HS-27A (cell line): ENCODE data around the gene ALKBH3.

Experiments
- DNase-seq: peaks from one replicate; pipeline ENCODE4 v3.0.0-alpha.2; 2012; ENCODE audit warnings: low read depth, missing footprints

Gene ALKBH3

DNA sequence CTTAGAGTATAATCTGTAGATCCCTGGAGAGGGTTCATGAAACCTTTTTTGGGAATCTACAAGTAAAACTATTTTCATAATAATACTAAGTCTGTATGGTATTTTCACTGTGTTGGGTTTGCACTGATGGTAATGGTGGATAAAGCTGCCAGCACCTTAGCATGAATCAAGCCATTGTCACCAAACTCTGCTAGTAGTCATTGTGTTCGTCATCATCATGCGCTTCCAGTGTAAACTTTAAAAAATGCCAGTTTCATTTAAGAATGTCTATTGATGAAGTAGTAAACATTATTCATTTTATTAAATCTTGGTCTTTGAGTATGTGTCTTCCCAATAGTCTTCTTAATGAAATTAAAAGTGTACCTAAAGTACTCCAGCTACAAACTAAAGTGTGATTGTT, 15.0 kb downstream of the ALKBH3 start:
- no peak for DNase-seq

DNA sequence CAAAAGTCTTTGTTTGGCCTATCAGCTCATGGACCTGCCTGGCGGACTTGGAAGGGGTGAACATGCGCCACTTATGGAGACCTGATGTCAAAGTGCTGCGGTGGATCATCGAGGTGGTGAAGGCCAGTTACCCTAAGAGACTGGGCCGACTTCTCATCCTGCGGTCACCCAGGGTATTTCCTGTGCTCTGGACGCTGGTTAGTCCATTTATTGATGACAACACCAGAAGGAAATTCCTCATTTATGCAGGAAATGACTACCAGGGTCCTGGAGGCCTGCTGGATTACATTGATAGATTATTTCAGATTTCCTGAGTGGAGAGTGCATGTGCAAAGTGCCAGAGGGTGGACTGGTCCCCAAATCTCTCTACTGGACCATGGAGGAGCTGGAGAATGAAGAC, 17.9 kb downstream of the ALKBH3 start:
- no peak for DNase-seq

DNA sequence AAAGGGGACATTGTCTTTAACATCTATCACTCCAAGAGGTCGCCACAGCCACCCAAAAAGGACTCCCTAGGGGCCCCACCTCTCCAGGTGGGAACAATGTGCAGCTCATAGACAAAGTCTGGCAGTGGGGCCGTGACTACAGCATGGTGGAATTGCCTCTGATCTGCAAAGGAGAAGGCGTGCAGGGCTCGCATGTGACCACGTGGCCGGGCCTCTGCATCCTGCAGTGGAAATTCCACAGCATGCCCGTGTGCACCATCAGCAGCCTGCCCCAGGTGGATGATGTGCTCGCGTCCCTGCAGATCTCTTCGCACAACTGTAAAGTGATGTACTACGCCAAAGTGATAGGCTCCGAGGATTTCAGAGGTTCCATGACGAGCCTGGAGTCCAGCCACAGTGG, 18.5 kb downstream of the ALKBH3 start:
- DNase-seq = no peak

DNA sequence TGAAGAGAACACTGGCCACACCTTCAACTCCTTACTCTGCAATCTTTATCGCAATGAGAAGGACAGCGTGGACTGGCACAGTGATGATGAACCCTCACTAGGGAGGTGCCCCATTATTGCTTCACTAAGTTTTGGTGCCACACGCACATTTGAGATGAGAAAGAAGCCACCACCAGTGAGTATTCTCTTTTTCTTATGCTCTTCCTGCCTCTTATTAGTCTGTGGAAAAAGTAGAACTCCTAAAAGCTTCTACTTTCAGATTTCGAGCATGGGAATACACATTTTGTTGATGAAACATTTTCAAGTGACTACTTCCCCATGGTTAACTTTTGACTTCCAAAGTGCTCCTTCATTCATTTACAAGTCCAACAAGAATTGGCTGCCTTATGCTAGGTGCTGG, 20.9 kb downstream of the ALKBH3 start:
- DNase-seq = no peak

DNA sequence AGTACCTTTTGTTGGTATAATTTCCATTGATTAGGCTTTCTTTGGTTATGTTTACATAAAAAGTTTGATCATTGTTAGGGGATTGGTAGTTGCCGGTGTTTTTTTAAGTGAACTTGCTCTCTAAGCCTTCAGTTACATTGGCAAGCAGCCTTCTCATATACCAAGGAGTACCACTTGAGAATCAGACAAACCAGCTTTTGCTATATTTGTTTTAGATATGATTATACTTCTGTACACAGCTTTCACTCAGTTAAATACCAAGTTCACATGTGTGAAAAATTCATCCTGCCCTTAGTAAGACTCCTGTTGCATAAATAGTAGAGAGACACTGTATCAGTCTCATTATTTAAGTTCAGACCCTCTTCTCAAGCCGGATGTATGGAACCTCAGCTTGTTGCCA, 22.4 kb downstream of the ALKBH3 start:
- DNase-seq = no peak

DNA sequence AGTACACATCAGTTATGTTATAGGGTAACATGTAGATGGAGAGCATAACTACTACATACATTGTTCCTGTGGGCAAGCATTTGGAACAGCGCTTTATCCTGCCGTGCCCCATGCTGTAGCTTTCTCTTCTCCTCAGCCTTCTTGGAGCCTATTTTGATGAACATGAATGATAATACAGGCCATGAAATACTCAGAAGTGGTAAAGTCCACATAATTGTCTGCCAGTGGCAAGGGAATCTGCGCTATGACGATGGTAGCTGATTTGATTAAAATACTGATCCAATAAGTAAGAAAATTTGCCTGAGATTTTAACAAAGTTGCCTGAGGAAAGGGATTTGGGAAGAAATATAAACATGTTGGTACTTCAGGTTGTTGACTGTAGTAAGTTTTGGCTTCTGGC, 23.3 kb downstream of the ALKBH3 start:
- DNase-seq = no peak

DNA sequence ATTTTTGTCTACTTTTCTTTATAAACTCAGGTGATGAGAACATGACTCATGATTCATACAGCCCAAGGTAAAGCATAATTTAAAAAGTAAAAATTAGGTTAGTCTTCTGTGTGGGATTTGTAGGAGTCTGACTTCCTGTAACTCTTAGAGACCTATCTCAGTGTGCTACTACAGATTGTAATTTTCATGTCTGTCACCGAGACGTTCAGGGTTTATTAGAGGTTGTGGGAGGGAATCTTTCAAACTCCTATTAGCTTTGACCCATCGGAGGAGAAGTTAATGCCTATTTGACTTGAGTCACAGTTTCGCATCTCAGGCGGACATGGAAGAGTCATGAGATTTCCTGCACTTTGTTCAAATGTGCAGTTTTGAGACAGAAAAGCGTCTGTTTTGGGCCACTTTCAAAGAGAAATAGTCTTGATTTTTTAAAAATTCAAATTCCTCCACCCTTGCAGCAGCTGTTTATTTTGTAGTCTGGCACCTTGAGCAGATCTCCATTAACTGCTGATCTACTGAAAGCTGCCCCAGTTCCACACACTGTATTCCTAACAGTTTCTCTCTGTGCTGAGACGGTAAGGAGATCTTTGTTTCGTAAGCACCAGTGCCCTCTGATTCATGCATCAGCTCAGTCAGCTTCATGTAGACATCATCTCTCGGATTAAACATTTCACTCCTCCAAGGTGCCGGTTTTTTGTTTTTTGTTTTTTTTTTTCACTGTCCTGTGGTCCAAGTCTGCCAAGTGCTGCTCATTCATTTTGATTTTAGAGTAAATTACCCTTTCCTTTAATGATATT, 24.3 kb downstream of the ALKBH3 start:
- no peak for DNase-seq

DNA sequence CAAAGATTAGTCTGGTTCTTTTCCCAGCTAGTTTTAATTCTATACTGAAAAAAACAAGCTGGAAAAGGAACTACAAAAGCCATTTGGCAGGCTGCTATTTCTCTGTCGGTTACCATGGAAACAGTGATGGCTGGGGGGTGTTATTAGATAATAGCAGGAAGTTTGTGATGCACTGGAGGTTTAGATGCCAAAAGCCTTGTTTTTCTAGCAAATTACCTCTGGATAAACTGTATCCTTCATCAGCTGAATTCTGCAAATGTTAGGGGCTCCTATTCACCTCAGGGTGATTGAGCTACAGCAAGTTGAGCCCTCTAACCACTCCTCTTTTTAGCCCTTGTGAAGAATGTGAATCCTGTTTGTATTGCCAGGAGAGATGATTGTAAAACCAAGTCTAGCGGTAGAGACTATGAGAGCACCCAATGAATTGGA, 25.2 kb downstream of the ALKBH3 start:
- DNase-seq = no peak

DNA sequence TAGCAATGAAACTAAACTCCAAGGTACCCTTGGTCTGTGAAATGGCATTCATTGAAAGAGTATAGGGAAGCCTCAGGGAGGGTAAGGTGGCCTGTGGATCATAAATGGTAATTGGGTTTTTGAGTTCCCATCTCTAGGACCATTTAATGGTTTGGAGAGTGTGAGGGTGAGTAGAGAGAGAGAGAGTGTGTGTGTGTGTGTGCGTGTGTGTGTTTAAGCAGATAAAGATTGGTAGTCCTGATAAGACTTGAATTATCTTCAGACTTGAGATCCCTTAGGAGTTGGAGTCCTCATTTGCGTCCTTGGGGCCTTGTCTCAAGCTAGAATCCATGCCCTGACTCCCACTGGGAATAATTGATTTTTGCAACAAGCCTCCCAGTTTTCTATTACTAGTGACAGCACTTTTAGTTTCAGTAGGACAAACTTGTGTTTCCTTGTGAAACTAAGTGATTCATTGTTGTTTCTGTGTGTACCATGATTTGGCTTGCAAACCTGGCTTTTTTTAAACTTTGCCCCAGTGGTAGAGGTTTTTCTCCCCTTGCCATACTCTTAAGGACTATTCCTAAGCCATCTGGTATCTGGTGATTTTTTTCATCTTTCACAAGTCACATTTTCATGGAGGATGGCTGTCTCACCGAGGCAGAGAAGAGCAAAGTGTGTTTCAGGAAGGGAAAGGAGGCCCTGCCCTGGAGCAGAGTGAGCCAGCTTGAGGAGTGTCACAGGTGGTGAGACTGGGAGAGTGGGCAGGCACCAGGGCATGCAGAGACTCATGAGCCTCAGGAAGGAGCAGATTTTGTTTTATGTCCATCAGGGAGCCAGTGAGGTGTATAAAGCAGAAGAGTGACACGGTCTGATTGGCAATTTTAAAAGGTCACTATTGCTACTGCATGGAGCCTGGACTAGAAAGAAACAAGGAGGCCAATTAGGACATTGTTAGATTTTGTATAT, 26.7 kb downstream of the ALKBH3 start:
- DNase-seq = no peak

DNA sequence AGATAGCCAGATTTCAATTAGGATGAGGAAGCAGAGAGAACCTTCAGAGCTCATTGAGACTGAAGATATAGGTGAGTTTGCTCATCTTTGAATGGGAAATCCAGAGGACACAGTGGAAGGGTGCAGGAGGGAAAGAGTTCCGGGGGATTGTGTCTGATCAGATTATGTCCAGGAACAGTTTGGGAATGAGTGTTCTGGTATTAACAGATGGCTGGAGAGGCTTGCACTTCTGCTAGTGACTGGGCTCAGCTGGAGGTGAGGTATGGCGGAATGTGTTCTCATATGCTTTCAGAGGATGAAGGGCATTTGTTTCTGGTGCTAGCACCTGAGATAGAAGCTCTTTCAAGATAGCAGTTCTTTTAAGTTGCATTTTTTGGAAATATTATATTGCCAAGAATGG, 27.6 kb downstream of the ALKBH3 start:
- no peak for DNase-seq

DNA sequence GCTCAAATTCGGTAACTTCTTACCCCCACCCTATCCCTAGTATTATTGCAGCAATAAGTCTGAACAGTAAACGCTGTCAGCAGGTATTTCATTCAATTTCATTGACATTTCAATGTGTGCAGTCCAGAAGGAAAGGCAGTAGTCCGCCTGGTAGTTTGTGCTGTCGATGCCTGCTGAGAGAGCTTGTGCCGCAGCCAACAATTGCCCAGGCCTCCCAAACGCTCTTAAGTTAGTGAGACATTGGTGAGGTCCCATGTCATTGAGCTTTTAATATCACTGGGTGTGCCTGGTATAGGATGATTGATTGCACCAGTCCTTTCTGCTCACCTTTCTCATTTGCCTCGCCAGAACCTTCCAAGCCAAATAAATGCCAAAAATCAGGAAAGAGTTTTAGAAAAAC, 28.1 kb downstream of the ALKBH3 start:
- no peak for DNase-seq

DNA sequence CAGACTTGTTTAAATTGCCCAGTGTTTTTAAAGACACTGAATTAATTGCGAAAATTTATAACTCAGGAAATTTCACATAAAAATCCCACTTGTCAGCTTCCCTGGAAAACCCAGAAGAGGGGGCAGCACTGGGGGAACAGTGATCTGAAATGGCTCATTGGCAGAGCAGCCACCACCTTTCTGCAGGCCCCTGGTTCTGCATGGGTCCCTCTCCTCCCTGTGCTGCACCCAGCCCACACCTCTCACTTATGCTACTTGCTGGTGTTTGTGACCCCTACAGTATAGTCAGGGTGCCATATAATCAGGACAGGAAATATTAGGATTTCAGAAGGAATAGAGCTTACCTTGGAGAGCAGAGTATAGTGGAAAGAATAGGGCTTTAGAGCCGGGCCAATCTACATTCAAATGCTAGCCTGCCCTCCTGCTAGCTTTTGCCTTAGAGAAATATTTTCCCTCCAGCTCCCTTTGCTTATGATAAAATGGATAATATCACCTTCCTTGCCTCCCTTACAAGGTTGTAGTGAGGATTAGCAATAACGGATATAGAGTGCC, 33.3 kb downstream of the ALKBH3 start:
- no peak for DNase-seq

DNA sequence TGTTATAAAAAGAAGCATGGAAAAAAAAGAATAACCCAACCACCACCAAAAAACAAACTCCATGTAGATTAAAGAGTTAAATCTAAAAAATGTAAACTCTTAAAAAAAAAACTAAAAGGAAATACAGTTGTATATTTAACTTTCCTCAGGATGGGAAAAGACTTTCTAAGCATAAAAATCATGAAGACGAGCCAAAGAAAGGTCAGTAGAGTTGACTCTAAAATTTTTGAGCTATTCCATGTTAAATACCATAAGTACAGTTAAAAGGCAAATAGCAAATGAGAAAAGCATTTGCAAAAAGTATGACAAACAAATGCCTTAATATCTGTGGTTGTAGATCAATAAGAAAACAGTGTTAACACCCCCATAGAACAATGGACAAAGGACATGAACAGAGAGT, 33.8 kb downstream of the ALKBH3 start:
- no peak for DNase-seq

DNA sequence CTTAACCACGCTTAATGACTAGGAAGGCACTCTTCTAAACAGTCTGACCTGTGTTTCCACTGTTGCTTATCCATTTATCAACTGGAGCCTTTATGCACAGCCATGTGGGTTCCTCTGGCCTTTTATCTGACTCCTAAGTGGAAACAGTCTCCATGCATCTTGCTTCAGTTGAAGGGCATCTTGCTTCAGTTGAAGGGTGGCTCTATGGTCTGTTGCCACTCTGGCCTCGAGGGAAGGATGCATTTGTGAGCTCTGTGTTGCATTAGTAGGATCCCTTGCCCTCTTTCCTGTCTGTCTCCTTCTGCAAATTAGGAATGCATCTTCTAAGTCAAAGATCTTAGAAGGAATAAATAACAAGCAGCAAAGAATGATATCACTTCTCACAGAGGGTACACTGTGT, 36.0 kb downstream of the ALKBH3 start:
- no peak for DNase-seq

DNA sequence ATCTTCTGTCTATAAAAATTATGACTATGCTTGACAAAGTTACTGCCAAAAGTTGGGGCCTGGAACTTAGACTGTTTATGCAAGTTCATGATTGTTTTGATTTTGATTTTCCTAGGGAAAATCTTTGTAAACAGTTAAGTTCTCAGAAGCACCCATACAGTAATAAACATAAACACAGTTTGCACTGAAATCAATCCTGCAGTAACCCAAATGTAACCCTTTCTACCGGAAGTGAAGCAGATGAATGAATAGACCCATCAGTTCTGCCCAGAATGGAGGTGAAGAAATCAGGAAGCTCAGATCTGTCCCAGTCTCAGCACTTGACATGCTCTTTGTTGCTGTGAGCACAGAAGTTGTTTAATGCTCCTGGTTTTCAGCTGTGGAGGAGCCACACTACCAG, 37.2 kb downstream of the ALKBH3 start:
- no peak for DNase-seq

DNA sequence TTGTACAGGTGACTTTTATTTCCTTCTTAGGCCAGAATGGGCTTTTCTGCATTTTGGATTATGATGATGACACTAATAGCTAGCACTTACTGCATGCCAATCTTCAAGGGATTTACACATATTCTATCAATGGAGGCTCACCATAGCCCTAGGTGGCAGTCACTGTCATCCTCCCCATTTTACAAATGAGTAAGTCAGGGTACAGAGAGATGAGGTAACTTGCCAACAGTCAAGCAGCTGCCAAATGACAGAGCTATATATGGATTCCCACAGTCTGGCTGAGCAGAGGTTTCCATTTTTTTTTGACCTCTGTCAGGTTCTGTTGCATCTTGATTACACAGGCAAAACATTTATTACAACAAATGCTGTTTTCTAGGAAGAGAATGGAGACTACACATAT, 38.0 kb downstream of the ALKBH3 start:
- no peak for DNase-seq

DNA sequence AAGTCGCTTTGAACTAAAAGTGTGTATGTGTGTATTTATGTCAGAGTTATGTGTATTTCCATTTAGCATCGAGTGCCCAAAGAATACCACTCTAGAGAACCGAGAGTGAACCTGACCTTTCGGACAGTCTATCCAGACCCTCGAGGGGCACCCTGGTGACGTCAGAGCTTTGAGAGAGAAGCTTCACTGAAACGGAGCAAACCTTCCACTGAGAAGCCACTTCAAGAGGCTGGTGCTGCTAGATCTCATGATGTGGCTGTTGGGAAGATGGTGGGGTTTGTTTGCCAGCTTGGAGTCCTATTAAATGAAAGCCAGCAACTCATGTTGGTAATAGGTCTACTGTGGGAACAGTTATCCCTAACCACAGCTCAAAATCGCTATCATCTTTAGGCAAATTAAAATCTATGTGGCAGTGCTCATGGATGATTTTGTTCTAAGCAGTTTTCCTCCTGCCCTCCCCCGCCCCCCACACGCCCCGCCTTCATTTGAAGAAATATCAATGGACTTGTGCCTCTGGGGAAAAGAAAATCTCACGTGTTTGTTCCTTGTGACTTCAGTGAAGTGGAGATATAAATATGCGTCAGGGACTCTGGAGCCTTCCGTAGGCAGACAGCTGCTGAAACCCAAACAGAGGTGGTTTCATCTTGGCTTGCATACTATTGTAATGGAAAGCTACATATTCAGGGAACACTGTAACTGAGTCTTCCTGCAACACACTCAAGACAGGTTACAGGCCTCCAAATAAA, 39.4 kb downstream of the ALKBH3 start:
- no peak for DNase-seq

DNA sequence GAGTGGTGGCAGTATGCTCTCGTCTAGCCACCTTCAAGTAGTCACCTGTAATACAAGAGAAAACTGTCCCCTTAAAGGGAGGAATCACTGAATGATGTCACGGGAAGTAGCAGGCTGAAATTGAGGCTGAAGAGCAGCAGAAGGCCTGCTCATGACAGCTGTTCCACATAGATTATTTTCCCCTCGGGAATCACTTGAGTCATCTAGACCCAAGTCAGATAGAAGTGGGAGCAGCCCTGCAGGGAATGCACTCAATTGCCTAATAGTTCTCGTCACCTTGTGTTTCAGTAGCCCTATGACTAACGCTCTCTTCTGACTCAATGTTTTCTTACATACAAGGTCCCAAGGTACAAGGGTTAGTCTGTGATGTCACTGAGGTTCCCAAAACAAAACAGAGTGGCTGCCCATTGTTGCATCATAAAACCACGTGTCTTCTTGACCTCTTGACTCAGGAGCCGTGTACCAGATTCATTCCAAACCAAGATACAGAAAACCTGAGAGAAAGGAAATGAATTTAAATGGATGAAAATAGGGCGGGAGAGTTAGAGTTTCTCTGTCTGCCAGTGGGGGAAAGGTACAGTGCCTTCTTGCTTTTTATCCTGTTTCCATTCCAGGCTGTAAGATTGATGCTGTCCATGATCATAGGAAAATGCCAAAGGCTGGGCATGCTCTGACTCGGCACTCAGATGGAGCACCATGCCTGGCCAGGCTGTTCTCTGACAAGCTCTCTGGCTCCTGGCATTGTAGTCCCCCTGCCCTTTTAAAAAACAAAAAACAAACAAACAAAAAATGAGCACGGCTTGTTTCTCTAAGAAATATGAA, 40.2 kb downstream of the ALKBH3 start:
- peak; percentile 91 for DNase-seq

DNA sequence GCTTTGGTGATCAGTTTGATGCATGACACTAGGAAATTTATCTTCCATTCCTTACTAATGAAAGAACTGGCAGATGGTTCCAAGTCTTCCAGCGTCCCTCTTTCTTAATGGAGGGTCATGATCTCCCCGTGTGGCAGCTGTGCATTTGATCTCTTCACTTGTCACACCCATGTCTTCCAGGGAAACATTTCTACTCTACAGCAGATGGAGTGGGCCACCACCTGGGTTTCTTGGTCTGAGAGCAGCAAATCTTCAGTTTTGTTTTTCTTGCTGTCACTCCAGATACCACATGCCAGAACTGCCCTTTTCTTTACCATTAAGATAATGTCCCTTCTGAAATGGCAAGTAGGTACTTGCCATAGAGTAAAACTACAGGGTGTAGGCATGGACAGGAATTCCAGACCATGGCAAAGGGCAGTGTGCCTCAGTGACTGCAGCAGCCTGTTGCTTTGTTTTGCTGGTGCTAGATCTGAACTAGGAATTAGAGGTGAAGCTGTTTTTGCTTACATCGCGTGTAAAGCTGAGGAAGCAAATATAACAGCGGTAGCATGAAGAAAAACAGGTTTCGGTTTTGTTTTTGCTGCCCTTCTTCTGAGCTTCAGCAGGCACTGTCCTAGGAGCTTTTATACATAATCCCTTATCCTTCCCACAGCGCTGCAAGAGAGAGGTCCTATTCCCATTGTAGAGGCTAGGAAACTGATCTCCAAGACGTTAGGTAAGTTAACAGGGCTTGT, 41.1 kb downstream of the ALKBH3 start:
- DNase-seq = no peak

DNA sequence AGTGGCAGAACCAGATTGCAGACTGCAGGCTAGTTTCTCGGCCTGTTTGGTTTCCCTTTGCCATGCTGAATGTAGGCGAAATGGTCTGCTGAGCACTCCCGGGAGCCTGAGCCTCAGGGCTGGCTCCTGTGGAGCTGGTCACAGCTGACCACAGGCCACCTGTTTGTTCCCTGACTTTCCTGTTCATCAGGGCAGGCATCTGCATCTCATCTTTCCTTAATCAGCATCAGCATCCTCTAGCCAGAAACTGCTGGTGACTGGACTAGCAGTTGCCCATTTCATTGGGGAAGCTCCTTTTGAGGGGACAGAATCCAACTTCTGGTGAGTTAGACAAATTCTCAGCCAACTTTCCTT, 41.6 kb downstream of the ALKBH3 start:
- no peak for DNase-seq
